ENCODE measurements around the gene FADS2. TPM values are rescaled to one million over a fixed set of nuclear protein-coding genes. Genes with fewer than 3 reads are reported as not detected.

The FADS2 gene
- total and polyA plus RNA-seq, 9 of the 15 experiments (the other 6 are each of a cell fraction or from before 2014, with no cell fraction given): 2.9 to 42.8 (median 16.2) TPM

GRCh38 chr11:61871158-61871597 is 43.1 kb downstream of the FADS2 start (continued):
- TF ChIP-seq ARID4B (CRISPR knock-in tag; IDR thresholded peaks at IDR 0.05): peak; percentile 58; the same call in 1 of the 2 replicates
- TF ChIP-seq SNIP1 (IDR thresholded peaks at IDR 0.05; ENCODE audit: low read depth): no peak
- no peak for TF ChIP-seq RFX7 (CRISPR knock-in tag; IDR thresholded peaks at IDR 0.05)
- TF ChIP-seq ZFP30 (CRISPR knock-in tag; IDR thresholded peaks at IDR 0.05; ENCODE audit: borderline replicate concordance): no peak
- TF ChIP-seq TGIF2 (CRISPR knock-in tag; IDR thresholded peaks at IDR 0.05): no peak
- TF ChIP-seq SNRNP70 (optimal IDR thresholded peaks at IDR 0.05; ENCODE audit: low read depth, low read length): no peak
- no peak for TF ChIP-seq SETDB1 (IDR thresholded peaks at IDR 0.05; ENCODE audit: low read length)
- TF ChIP-seq ZNF184 (CRISPR knock-in tag; IDR thresholded peaks at IDR 0.05): no peak
- TF ChIP-seq ASH1L (IDR thresholded peaks at IDR 0.05; ENCODE audit: borderline replicate concordance, low read depth, partially characterized antibody): no peak
- no peak for TF ChIP-seq MCM5 (IDR thresholded peaks at IDR 0.05; ENCODE audit: low read depth)
- no peak for TF ChIP-seq RAD51 (IDR thresholded peaks at IDR 0.05; ENCODE audit: borderline replicate concordance, low read depth)
- 0 out of 2 replicates have a peak, but pooled peaks have one; percentile 56 for TF ChIP-seq KDM2B (CRISPR knock-in tag; IDR thresholded peaks at IDR 0.05)
- no peak for TF ChIP-seq EWSR1 (IDR thresholded peaks at IDR 0.05; ENCODE audit: borderline replicate concordance, low read depth, partially characterized antibody)
- TF ChIP-seq ZNF609 (CRISPR knock-in tag; IDR thresholded peaks at IDR 0.05; ENCODE audit: borderline replicate concordance): no peak
- TF ChIP-seq SREBF1 (IDR thresholded peaks at IDR 0.05; ENCODE audit: borderline replicate concordance, low read depth, low read length): no peak
- TF ChIP-seq HBP1 (CRISPR knock-in tag; IDR thresholded peaks at IDR 0.05): no peak
